RPMI7951 (cell line): ENCODE measurements around the gene CAMTA1. TPM values are rescaled to one million over a fixed set of nuclear protein-coding genes. Genes with fewer than 3 reads are reported as not detected.

Experiments used
- DNase-seq: peaks from one replicate; pipeline ENCODE4 v3.0.0-alpha.2; 2012; ENCODE audit warnings: low read depth
- total RNA-seq: library from RNA; depleted of rRNA; stranded (reverse); fragments of >200 nt; shearing (Covaris generic); gene quantifications from 2 replicates; pipeline ENCODE4 v1.2.3, GENCODE V29; 2014

The CAMTA1 gene
- total RNA-seq, 1 experiment from 2014 or later = 91.0 TPM

DNA sequence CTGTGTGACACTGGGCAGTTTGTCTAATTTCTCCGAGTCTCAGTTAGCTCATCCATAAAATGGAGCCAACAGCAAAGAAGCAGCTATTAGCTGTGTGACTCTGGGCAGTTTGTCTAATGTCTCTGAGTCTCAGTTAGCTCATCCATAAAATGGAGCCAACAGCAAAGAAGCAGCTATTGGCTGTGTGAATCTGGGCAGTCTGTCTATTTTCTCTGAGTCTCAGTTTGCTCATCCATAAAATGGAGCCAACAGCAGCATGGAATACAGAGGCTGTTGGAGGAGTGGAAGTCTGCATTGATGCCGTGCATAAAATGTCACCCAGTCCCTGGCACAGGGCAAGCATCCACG, 688.9 kb downstream of the CAMTA1 start:
- DNase-seq = no peak

DNA sequence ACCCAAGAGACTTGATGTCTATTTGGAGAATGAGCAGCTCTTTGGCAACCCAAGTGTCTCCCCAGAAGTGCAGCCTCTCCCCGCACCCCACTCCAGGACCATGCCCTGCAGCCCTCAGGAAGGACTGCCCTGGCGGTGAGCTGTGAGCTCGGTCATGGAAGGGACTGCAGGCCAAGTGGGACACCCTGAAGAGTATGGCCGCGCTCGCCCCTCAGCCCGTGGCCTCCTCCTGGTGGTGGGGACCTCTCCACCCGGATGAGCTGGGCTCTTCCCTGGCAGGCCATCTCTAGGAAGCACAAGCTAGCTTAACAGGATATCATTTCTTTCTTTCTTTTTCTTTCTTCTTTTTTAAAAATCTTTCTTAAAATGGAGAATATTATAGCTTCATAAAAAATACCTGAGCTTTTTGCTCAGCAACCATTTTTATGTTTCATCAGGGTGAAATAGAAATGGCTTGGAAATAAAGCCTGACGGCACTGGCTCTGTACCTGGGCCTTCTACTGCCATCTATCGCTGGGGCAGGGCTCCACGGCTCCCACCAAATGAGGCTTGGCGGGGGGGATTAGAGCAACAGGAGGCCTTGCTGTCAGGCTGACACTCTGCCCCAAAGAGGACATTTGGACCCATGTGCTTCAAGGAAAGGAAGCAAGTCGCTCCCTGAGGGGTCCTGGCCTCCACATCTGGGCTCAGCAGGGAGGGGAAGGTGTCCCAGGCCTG, 689.7 kb downstream of the CAMTA1 start:
- DNase-seq = no peak

- DNase-seq = no peak
These were observed 690.4 kb downstream of the CAMTA1 start for GRCh38 chr1:7475691-7476090.

- DNase-seq = no peak
These were observed 691.1 kb downstream of the CAMTA1 start for GRCh38 chr1:7476402-7476801.

DNA sequence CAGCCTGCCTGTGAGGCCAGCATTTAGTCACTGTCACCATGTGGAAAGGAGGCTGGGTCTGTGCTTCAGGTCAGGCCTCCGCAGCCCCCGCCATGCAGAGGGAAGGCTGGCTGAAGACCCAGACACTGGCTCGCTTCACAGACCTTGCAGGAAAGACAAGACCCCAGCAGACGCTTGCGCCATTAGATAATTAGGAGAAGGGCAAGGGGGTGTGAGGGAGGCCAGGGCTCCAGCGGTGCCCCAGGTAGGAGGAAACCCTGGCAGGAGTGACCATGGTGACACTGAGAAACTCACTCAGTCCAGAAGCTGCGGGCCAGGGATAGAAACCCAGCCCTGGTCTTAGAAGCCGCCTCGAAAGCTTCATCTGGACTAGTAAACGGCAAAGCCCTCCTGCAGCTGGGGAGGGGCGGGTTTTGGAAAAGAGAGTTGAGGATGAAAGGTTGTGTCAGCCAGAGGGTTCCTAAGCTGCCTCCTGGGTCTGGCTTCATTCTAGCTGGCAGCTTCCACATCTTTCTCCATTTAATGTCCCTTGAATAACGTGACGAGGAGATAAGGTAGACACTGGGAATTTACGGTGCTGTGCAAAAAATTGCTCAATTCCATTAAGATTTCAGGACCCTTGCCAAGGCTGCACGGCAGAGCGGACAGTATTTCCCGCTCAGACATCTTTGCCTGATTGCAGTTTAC, 691.8 kb downstream of the CAMTA1 start:
- DNase-seq = no peak

DNA sequence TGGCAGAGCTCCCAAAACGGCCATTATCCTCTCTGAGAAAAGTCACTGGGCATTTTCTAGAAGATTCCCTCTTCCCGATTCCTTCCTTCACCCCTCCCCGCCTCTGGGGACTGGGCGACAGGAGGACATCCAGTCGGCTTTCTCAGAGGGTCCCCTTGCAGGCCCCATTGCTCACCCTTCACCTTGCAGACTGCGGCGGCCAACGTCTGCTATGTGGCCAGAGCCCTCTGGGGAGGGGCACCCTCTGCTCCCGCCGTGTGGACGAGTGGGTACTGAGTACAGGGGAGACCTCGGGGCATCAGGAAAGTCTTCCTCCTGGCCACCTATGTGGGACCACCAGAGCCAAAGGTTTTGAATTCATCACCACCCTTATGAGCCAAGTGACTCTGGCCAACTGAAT, 692.3 kb downstream of the CAMTA1 start:
- DNase-seq = no peak

GRCh38 chr1:7478142-7478790, 693.0 kb downstream of the CAMTA1 start:
- peak; percentile 24 for DNase-seq

DNA sequence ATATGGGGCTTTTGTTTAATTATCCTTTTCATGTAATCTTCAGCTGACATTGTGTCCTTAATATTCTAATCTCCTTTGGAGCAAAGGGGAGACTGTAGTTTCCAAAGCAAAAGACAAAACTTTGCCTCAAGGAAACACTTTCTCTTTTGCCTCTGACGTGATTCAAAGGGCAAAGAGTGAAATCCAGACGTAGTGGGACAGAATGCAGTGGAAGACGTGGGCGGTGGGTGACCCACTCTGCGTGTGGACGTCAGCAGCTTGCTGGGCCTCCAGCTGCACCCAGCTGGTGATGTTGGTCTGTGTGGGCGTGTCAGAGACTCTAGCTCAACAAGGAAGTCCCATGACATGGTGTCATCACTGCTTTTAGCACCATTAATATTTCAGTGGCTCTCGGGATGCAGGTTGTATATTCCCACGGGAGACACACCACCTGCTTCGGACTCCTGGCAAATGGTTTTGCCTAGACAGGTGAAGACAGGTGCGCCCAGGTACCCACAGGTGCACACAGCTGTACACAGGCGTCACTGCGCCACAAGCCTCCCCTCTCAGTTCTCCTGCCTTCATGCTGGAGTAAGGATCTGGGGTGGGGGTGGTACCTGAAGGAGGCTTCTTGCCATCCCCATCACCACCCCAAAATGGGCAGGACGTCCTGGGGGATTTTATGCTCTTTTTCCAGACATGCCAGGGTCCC, 693.7 kb downstream of the CAMTA1 start:
- DNase-seq = peak; percentile 85

GRCh38 chr1:7479571-7479970, 694.3 kb downstream of the CAMTA1 start:
- DNase-seq = no peak

DNA sequence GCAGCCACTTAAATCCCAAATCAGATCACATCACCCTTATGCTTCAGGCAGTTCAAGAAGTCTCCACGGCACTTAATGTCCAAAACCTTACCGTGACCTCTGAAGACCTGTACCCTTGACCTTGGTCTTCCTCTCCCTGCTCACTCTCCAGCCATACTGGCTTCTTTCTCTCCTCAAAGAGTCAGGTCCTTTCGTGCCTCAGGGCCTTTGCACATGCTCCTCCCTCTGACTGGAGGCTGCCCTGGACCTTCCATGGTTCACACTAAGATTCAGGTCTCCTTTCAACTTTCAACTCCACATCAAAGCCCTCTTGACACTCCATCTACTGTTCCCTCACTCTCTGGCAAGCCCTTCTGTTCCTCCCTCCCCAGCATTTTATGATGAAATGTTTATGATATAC, 695.9 kb downstream of the CAMTA1 start:
- no peak for DNase-seq

DNA sequence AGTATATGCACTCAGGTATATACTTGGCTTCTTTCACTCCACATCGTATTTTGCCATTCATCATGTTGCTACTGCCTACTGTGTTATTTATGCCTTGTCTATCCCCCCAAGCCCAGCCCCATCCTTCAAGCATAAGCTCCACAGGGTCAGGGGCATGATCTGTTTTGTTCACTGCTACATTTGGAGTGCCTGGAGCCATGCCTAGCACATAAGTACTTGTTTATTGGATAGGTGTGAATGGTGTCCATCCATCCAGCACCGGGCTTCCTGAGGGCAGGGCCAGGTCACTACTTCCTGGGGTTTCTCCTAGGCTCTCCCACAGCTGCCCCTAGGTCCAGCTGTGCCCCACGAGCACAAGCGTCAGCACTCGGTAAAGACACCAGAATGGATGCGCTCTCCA, 696.8 kb downstream of the CAMTA1 start:
- no peak for DNase-seq

DNA sequence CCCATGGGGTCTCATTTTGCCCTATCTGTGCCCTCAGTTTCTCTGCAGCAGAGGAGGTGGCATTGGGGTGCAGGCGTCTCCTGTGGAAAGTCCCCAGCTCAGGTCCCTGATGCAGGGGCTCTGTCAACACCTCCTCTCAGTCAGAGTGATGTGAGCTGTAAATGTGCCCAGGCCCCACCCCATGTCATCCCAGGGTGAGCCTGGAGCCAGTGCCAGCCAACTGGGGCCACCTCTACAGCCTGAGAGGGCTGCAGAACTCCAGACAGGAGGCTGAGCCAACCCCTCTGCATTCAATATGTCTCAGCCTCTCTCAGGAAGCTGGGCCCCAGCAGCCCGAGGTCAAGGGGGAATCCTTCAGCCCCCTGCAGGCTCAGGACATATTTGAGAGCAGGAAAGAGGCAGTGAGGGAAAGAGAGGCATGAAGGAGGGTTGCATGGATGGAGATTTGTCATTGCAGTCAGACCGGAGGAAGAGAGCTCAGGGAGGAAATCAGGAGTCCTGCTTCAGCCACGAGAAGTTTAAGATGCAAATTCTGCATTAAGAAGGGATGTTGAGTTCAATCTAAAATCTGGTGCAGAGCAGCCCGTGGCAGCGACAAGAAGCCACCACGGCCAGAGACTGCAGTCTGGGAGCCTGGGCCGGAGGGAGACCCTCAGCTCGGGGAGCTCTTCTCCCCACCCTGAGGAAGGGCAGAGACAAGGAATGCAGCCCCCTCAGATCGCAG, 697.7 kb downstream of the CAMTA1 start:
- no peak for DNase-seq

DNA sequence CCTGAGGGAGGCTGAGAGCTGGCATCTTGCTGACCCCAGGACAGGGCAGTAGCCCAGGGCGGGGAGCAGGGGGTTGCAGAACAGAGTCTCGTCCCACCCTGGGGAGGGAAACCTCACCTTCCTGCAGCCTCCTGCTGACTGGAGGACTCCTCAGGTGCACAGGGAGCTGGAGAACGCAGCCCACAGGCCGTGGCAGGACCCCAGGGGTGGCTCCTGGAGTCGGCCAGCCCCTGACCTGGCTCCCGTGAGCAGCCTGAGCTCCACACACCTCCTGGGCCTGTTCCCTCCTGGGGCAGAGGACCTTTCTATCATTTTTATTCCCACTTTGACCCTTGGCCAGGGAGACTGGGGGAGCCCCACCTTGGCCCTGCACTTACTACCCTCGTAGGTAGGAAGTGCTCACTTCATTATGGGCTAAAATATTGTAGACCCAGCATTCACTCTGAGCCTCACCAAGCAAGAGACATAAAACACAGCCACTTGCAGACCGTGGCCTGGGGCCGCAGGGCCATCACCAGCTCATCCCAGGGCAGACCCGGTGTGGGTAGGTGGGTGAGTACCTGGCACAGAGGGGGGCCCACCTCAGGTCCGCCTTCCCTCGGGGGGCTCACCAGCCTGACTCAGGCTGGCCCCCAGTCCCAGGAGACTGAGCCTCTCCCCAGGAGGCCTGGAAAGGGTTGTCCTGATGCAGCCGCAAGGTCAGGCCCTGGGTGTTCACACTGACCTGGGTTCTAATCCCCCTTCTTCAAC, 698.6 kb downstream of the CAMTA1 start:
- DNase-seq = no peak

DNA sequence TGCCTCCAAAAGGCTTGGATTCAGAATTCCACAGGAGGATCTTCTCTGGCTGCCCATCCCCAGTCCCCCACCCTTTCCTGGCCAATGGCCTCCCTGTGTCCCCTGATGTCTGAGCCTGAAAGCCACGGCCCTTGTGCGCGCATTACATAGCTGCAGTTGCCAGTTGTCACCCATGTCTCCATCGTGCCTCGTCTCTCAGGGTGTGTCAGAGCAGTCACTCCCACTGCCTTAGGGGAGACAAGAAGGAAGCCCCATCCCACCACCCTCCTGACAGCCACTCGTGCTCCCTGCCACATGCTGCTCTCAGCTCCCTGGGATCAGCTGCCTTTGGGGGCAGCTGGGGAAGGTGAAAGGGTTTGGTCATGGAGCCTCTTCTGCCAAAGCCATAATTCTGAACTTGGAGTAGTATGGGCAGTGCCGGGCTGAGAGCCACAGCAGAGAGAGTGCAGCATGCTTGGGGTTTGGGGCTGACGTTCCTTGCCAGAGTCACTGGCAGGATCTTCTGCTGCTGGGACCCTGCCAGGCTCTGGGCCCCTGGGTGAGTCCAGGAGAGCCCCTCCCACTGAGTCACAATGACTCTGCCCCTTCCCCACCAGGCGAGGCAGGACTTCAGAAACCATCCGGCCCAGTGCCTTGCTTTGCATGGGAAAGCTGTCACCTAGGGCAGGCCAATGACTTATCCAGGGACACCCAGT, 700.0 kb downstream of the CAMTA1 start:
- DNase-seq = no peak

DNA sequence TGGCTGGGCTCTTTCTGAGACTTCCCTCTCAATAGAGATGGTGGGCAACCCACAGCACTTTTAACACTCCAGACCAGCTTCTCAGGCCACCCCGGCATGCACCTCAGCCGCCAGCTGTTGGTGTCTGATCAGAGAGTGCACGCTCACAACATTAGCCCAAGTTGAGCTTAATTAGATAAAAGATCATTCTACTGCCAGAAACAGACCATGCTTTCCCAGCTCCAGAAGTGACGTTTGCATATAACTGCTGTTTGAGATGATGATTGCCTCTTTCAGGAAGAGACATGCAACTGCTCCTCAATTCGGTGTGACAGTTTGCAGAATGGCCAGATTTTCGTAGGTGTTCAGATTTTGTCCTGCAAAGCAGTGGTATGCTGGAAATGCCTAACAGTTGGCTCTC, 700.6 kb downstream of the CAMTA1 start:
- DNase-seq = no peak

GRCh38 chr1:7487766-7488474, 702.7 kb downstream of the CAMTA1 start:
- no peak for DNase-seq

GRCh38 chr1:7488475-7488842, 703.2 kb downstream of the CAMTA1 start:
- DNase-seq = no peak

GRCh38 chr1:7489586-7489985, 704.3 kb downstream of the CAMTA1 start:
- DNase-seq = no peak

- DNase-seq = no peak
These were observed 705.3 kb downstream of the CAMTA1 start for GRCh38 chr1:7490576-7490975.
